Measurements from ENCODE around the gene RXFP4. TPM values are rescaled to one million over a fixed set of nuclear protein-coding genes. Genes with fewer than 3 reads are reported as not detected.

The RXFP4 gene
- total RNA-seq, 2 donors from 2014 or later = not detected

GRCh38 chr1:155951753-155952504, 10.5 kb downstream of the RXFP4 start:
- no peak overlapping the region for H3K27ac ChIP-seq
- no peaks in the 10 kb centered on the region for H3K27me3 ChIP-seq (replicated peaks; ENCODE audit: insufficient read depth)
- H3K4me3 ChIP-seq = no peak overlapping the region
- 80% methylated on average over 6 of the region's 6 CpGs for WGBS
- intact Hi-C loops (cut with DNase I) = no loop called here
- no peaks in the 10 kb centered on the region for H3K9me3 ChIP-seq
- H3K36me3 ChIP-seq = peaks cover 7 to 29% of the 10 kb centered on the region in 2 donors
- TF ChIP-seq POLR2AphosphoS5 (IDR thresholded peaks at IDR 0.05) (no peak), POLR2A (IDR thresholded peaks at IDR 0.05) (no peak)
- TF ChIP-seq, protein P1, sequence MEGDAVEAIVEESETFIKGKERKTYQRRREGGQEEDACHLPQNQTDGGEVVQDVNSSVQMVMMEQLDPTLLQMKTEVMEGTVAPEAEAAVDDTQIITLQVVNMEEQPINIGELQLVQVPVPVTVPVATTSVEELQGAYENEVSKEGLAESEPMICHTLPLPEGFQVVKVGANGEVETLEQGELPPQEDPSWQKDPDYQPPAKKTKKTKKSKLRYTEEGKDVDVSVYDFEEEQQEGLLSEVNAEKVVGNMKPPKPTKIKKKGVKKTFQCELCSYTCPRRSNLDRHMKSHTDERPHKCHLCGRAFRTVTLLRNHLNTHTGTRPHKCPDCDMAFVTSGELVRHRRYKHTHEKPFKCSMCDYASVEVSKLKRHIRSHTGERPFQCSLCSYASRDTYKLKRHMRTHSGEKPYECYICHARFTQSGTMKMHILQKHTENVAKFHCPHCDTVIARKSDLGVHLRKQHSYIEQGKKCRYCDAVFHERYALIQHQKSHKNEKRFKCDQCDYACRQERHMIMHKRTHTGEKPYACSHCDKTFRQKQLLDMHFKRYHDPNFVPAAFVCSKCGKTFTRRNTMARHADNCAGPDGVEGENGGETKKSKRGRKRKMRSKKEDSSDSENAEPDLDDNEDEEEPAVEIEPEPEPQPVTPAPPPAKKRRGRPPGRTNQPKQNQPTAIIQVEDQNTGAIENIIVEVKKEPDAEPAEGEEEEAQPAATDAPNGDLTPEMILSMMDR (IDR thresholded peaks at IDR 0.05) = no peak
- DNase-seq (ENCODE audit: low spot score) = no peak
- H3K4me1 ChIP-seq (replicated peaks) = no peaks in the 10 kb centered on the region

DNA sequence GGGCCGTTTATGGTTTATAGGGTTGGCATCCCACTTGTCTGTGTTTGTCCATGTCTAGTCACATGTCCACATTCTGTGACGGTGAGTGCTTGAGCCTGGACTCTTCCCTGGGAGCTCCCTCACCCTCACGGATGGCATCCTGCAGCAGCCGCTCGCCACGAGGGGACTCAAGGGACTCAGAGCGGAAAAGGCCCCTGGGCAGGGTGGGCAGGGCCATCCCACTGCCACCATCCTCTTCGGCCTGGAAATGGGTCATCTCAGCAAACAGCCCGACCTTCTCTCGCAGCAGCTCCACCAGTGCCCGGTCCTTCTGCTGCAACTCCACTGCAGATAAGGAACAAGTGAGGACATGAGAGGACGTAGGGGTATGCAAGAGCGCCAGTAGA, 11.1 kb downstream of the RXFP4 start:
- no peak overlapping the region for H3K27ac ChIP-seq
- no peak overlapping the region for H3K4me3 ChIP-seq
- WGBS = 78% methylated on average over 13 of the region's 13 CpGs
- no peaks in the 10 kb centered on the region for H3K9me3 ChIP-seq
- intact Hi-C loops (cut with DNase I) = no loop called here
- TF ChIP-seq, protein P1 (IDR thresholded peaks at IDR 0.05) = no peak
- peak; percentile 58 for TF ChIP-seq POLR2AphosphoS5 (IDR thresholded peaks at IDR 0.05)
- TF ChIP-seq POLR2A (IDR thresholded peaks at IDR 0.05) = no peak
- DNase-seq (ENCODE audit: low spot score) = peak; percentile 31
- H3K4me1 ChIP-seq (replicated peaks) = no peaks in the 10 kb centered on the region
- H3K36me3 ChIP-seq = peaks cover 9 to 29% of the 10 kb centered on the region in 2 donors
- H3K27me3 ChIP-seq (replicated peaks; ENCODE audit: insufficient read depth) = no peaks in the 10 kb centered on the region

- DNase-seq (ENCODE audit: low spot score) = no peak
- intact Hi-C loops (cut with DNase I) = no loop called here
- 96% methylated on average over 3 of the region's 3 CpGs for WGBS
- H3K9me3 ChIP-seq = no peaks in the 10 kb centered on the region
- H3K4me3 ChIP-seq = no peak overlapping the region
- no peaks in the 10 kb centered on the region for H3K27me3 ChIP-seq (replicated peaks; ENCODE audit: insufficient read depth)
- peaks cover 11 to 39% of the 10 kb centered on the region in 2 donors for H3K36me3 ChIP-seq
- no peaks in the 10 kb centered on the region for H3K4me1 ChIP-seq (replicated peaks)
- H3K27ac ChIP-seq = no peak overlapping the region
- TF ChIP-seq, protein P1 (IDR thresholded peaks at IDR 0.05) = no peak
- no peak for TF ChIP-seq POLR2AphosphoS5 (IDR thresholded peaks at IDR 0.05)
- no peak for TF ChIP-seq POLR2A (IDR thresholded peaks at IDR 0.05)
Measured at GRCh38 chr1:155954645-155955044, 13.2 kb downstream of the RXFP4 start.

DNA sequence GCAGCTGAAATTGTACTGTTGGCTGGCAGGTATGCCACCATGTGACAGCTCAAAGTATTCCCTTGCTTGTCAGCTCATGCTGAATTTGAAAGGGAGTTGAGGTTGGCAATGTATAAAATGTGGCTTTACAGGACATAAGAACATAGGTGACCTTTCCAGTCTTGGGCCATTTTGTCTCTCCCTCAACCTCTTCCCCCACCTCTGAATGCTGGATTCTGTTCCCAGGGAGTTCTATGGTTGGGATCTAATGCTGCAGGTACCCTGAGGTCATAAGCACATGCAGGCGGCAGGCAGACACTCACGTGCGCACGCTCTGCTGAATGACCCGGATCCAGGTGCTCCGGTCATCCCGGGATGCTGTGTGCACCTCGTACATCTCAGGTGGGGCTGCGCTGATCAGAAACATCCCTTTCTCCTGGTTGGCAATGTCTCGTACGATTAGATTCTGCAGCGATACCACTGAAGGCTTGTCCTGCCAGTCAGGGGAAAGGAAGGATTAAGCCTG, 16.0 kb downstream of the RXFP4 start:
- H3K27me3 ChIP-seq (replicated peaks; ENCODE audit: insufficient read depth) = no peaks in the 10 kb centered on the region
- intact Hi-C loops (cut with DNase I) = no loop called here
- H3K4me3 ChIP-seq = no peak overlapping the region
- no peaks in the 10 kb centered on the region for H3K9me3 ChIP-seq
- no peak overlapping the region for H3K27ac ChIP-seq
- no peaks in the 10 kb centered on the region for H3K4me1 ChIP-seq (replicated peaks)
- no peak for DNase-seq (ENCODE audit: low spot score)
- WGBS = 91% methylated on average over 12 of the region's 12 CpGs
- H3K36me3 ChIP-seq = peaks cover 5 to 31% of the 10 kb centered on the region in 2 donors
- TF ChIP-seq POLR2A (IDR thresholded peaks at IDR 0.05) (no peak), POLR2AphosphoS5 (IDR thresholded peaks at IDR 0.05) (no peak)
- TF ChIP-seq, protein P1 (IDR thresholded peaks at IDR 0.05) = no peak

Data from prostate gland (tissue), 2 donors.